GM12873 (cell line): ENCODE results near the gene FYB2.

Experiments
- CTCF ChIP-seq: IDR thresholded peaks from 2 replicates; pipeline ENCODE4 v1.5.1; 2012; ENCODE audit warnings: low read depth, mild to moderate bottlenecking, moderate library complexity, low read length, control low read depth; ENCODE audit not compliant: insufficient read depth; ENCODE audit errors: missing control alignments

The FYB2 gene

GRCh38 chr1:56814205-56814604, 5.0 kb downstream of the FYB2 start:
- TF ChIP-seq CTCF: no peak

- no peak for TF ChIP-seq CTCF
These were observed 7.9 kb downstream of the FYB2 start for GRCh38 chr1:56811331-56811730.

- no peak for TF ChIP-seq CTCF
These were observed 10.8 kb downstream of the FYB2 start for GRCh38 chr1:56808410-56808809.

GRCh38 chr1:56806804-56807203, 12.4 kb downstream of the FYB2 start:
- TF ChIP-seq CTCF: no peak

GRCh38 chr1:56803561-56804156, 15.5 kb downstream of the FYB2 start:
- TF ChIP-seq CTCF: peak; percentile 73

- TF ChIP-seq CTCF: no peak
These were observed 19.4 kb downstream of the FYB2 start for GRCh38 chr1:56799605-56800400.

- TF ChIP-seq CTCF: no peak
These were observed 21.1 kb downstream of the FYB2 start for GRCh38 chr1:56798053-56798471.
